NCI-H128 (cell line): ENCODE data around the gene UGT1A10.

Experiments used
- DNase-seq: peaks from one replicate; lab custom pipeline; 2025; ENCODE audit not compliant: unreplicated experiment; lab: John Stamatoyannopoulos, UW

UGT1A10 gene

DNA sequence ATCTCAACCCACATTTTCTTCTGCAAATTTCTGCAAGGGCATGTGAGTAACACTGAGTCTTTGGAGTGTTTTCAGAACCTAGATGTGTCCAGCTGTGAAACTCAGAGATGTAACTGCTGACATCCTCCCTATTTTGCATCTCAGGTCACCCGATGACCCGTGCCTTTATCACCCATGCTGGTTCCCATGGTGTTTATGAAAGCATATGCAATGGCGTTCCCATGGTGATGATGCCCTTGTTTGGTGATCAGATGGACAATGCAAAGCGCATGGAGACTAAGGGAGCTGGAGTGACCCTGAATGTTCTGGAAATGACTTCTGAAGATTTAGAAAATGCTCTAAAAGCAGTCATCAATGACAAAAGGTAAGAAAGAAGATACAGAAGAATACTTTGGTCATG, 131.8 kb downstream of the UGT1A10 start:
- DNase-seq, result no peak

DNA sequence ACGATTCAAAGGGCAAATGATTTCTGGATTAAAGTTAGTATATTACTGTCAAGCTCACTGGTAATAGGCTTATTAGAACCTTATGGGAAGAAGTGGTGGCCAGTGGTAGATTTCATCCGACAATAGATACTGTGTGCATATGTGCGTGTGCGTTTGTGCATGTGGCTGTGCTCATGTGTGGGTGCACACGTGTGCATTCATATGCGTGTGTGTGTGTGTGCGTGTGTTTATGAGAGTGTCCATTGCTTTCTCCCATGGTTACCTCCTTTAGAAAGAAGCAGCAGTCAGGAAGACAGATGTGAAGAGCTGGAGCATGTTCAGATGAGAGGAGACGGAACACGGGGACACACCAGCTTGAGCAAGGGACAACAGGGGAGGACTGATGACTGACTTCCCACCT, 133.0 kb downstream of the UGT1A10 start:
- no peak for DNase-seq

DNA sequence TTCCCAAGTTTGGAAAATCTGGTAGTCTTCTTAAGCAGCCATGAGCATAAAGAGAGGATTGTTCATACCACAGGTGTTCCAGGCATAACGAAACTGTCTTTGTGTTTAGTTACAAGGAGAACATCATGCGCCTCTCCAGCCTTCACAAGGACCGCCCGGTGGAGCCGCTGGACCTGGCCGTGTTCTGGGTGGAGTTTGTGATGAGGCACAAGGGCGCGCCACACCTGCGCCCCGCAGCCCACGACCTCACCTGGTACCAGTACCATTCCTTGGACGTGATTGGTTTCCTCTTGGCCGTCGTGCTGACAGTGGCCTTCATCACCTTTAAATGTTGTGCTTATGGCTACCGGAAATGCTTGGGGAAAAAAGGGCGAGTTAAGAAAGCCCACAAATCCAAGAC, 135.9 kb downstream of the UGT1A10 start:
- no peak for DNase-seq

DNA sequence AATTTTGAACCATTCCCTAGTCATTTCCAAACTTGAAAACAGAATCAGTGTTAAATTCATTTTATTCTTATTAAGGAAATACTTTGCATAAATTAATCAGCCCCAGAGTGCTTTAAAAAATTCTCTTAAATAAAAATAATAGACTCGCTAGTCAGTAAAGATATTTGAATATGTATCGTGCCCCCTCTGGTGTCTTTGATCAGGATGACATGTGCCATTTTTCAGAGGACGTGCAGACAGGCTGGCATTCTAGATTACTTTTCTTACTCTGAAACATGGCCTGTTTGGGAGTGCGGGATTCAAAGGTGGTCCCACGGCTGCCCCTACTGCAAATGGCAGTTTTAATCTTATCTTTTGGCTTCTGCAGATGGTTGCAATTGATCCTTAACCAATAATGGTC, 136.3 kb downstream of the UGT1A10 start:
- DNase-seq, result no peak

DNA sequence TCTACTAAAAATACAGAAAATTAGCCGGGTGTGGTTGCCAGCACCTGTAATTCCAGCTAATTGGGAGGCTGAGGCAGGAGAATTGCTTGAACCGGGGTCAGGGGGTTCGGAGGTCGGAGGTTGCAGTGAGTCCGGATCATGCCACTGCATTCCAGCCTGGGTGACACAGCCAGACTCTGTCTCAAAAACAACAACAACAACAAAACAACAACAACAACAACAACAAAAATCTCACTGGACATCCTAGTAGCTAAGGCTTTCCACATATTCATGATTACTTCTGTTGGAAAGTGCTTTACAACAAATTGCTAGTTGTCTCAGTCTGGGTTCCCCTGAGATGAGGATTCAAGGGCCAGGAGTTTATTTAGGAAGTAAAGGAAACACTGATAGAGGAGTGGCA, 137.6 kb downstream of the UGT1A10 start:
- DNase-seq, result no peak

DNA sequence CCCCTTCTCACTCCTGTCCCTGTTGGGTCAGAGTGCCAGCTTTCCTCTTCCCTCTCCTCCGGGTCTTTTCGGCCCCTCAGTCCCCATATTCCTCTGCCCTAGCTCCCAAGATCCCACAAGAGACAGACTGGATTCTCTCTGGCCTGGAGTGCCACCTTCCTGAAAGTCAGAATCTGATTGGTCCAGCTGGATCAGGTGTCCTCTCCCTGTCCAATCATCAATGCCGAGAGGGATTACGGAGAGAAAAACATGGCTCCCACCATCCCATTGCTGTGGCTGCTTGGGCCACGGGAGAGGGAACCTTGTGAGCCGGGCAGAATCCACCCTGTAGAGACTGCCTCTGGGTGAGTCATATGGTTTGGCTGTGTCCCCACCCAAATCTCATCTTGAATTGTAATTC, 139.2 kb downstream of the UGT1A10 start:
- no peak for DNase-seq

DNA sequence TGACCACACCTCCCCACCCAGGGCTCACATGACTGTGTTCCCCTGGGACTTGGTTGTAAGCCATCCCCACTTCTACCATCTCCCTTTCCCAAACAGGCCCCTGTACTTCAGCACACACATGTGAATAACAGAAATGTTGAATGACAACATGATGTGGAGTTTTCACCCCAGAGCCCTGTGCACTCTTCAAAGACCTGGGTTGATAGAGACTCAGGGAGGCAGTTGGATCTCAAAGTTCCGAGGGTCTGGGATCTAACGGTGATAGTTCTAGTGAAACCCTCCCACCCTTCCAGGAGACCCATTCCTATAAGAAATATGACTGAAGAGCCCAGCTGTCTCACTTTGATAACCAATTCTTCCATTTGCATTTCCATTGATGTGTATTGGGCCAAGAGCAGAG, 141.8 kb downstream of the UGT1A10 start, which contains the start of gene MROH2A:
MROH2A (plus strand) TSS at position 301 of the 400 bp plus-strand sequence. CDS start 1,029 bp downstream, outside the sequence.
- no peak for DNase-seq

DNA sequence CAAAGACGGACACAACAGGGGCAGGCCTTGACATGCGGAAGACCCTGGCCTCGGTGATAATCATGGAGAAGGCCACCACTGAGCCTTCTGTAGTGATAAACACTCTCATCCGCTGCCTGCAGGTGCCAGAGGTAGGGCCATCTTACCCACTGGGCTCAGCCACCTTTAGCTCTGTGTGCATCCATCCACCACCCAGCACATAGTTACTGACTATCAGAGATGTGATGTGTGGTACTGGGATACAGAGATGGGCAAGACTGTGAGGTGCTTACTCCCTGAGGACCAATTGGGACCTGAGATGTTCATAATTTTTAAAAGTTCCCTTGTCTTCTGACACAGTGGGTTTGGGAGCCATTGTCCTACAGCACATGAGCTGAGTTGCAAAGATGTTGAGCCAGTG, 143.5 kb downstream of the UGT1A10 start:
- DNase-seq, result no peak

DNA sequence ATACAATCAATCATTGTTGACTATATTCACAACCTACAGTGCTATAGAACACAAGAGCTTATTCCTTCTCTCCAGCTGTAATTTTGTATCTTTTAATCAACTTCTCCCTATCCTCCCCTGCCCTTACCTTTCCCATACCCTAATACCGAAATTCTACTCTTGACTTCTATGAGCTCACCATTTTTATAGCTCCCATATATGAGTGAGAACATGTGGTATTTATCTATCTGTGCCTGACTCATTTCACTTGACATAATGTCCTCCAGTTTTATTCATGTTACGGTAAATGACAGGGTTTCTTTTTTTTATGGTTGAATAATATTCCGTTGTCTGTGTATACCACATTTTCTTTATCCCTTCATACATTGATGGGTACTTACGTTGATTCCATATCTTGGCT, 144.5 kb downstream of the UGT1A10 start:
- DNase-seq, result no peak

DNA sequence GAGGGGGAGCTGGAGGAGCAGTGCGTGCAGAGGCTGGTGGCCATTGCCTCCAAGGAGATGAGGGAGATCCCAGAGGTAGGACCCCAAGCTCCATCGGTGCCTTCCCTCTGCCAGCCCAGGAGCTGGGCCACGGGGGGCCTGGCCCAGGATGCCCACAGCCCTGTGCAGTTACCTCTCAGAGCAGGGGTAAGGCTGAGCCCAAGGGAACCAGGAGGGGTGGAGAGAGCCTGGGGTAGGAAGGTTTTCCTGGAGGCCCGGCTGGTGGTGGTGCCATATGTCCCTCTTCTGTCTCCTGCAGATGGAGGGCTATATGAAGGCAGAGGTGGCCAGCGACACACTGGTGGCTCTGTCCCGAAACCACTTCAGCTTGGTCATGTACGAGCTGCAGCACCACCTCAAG, 153.3 kb downstream of the UGT1A10 start:
- no peak for DNase-seq

DNA sequence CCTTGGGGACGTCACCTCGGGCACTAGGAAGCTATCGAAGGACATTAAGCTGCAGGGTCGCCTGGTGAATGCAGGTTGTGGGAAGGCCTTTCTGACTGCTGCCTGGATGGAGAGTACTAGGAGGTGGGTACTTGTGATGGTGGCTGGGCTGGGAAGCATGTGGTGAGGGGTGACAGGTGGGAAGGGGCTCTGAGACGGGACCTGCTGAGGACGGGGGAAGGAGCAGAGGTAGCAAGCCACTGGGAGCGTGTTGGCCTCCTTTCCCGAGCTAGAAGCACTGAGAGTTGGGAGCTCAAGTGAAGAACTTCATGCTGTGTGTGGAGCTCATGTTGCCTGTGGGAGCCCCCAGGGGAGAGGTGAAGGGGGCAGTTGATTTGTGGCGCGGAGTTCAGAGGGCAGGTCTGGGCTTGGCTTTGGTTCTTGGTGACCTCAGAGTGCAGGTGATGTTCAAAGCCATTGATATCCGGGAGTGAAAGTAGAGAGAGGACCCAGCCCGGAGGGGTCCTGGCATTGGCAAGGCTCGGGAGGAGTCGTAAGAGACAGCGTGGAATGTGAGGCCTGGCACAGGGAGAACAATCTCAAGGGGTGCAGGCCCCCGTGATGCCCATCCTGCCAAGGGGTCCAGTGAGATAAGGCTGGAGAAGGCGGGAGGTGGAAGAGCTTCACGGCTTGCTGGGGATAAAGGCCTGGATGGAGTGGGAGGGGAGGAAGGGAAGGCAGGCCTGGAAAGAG, 155.1 kb downstream of the UGT1A10 start:
- no peak for DNase-seq

DNA sequence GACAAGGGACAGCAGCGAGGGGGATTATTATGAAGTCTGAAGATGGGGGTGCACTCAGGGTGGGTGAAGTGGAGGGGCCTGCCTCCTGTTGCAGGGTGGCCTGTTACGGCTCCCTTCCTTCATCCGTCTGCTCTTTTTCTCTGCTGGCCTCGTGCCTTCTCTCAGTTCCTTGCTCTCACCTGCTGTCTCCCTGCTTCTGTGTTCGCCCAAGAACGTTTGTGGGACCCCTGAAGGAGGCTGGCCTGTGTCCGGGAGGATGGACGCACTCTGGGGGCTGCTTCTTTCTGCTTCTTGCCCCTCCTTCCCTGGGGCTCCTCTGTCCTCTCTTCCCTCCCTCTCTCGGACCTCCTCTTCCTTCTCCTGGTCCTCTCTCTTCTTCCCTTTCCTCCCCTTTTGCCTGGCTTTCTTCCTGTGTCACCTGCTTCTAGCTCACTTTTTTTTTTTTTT, 155.7 kb downstream of the UGT1A10 start:
- DNase-seq, result no peak

DNA sequence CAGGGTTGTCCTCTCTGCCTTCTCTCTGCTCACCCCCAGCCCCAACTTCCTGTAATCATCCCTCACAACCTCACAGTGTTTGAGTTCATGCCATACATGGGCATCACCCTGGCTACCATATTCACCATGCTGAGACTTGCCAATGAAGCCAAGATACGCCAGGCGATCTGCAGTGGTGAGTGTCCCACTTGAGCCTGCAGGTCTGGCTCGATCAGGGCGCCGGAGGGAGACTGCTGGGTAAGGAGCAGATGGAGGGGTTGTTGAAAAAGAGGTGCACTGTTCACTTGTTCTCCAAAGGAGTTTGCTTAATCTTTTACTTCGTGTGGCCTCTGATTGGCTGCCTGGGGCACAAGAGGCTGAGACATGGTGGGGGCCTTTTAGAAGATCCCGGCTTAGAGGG, 156.5 kb downstream of the UGT1A10 start:
- no peak for DNase-seq

DNA sequence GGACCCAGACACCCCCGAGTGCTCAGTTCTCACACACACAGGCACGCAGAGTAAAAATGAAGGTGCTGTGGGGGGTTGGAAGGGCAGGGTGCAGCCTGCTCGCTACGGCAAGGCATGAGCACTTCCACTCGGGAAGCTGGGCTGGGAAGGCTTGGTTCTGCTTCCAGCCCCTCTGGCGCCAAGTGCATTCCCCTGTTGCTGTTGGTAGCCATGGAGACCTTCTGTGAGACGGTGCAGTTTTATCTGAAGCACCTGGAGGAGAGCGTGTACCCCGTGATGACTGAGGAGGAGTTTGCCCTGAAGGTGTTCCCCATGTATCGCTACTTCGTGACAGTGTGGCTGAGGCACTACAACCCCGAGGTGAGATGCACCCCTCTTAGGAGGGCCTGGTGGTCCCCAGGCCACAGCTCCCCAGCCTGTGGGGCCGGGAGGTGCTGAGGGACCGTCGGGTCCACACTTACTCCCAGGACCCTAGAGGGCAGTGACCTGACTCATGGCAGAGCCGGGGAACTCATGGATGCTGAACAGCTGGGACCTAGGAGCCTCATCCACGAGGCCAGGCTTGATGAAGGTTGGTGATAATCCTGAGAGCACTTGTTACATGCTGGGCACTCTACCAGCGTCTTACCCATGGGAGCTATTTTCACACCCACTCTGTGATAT, 157.3 kb downstream of the UGT1A10 start:
- no peak for DNase-seq

DNA sequence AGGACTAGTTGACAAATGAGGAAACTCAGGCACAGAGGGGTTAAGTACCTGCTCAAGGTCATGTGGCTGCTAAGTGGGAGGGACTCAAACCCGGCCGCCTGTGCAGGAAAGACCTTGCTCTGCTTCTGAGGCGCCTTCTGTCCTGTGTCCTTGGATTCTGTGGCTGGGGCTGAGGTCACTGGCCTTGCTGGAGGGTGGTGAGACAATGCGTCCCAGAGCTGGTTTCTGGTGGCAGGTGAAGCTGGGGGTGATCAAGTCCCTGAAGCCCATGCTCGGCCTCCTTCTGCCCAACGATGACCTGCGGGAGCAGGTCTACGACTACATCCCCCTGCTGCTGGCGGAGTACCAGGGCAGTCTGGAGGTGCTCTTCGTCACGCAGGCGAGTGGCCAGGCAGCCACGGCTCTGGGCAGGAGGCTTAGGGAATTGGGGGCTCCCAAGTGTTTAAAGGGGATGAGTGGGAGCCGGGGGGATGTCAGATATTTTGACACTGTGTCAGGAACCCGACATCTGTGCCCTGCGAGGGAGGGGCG, 157.9 kb downstream of the UGT1A10 start:
- DNase-seq, result no peak

DNA sequence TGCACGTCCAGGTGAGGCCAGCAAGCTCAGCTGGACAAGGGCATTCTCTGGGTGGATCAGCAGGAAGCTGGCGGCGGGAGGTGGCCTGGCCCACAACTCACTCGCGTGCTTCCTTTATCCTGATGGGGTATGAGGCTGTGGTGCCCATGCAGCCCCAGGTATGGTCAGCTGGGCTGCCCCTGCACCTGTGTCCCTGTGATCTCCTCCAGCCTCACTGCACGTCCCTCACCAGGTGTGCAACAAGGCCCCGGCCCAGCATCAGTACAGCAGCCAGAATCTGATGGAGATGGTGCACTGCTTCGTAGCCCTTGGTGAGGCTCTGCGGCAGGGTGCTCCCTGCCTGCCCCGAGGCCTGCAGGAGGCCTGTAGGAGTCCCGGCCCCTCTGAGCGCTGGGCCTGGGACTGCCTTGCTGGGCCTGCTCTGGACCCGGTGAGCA, 159.5 kb downstream of the UGT1A10 start:
- DNase-seq, result no peak

DNA sequence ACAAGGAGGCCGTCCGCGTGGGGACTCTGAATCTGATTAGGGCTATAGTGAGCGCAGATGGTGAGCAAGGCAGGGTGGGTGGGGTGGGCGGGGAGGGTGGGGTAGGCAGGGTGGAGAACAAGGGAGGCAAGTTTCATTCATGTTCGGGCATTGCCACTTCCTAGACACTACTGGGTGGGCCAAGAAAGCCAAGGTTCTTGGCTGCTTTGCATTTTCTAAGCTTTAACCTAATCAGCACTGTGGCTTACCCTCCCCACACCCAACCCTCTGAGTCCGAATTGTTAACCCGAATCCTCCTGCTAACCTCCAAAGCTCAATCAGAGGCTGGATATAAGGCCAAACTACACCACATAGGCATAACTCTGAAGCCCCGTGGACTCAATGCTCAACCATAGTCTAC, 160.0 kb downstream of the UGT1A10 start:
- no peak for DNase-seq

DNA sequence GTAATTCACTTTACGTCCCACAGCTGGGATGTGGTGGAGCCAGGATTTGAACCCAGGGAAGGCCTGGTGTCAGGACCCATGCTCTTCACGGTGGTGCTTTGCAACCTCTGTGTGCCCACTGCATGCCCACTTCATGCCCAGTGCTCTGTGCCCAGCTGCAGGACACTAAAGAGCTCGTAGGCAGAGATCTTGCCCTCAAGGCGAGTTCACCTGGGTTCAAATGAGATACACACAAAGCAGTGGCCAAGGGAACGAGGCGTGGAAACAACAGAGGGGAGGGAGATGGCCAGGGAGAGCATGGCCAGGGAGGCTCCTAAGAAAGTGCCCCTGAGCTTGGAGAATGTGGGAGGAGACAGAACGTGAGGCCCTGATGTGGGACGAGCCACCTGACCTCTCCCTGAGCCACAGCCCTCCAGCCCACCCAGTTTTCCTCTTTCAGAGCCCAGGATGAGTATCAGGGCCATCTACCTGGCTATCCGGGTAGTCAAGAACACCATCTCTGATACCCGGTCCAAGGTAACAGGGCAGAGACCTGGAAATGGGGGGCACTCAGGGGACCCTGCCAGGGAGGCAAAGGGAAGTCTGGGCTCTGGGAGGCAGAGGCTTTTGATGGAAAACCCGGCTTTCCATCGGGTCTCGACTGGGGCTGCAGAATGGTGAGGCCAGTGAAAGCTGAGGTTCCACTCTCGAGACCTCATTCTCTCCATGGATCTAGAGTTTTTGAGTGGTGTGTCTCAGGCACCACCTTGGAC, 162.3 kb downstream of the UGT1A10 start:
- no peak for DNase-seq

DNA sequence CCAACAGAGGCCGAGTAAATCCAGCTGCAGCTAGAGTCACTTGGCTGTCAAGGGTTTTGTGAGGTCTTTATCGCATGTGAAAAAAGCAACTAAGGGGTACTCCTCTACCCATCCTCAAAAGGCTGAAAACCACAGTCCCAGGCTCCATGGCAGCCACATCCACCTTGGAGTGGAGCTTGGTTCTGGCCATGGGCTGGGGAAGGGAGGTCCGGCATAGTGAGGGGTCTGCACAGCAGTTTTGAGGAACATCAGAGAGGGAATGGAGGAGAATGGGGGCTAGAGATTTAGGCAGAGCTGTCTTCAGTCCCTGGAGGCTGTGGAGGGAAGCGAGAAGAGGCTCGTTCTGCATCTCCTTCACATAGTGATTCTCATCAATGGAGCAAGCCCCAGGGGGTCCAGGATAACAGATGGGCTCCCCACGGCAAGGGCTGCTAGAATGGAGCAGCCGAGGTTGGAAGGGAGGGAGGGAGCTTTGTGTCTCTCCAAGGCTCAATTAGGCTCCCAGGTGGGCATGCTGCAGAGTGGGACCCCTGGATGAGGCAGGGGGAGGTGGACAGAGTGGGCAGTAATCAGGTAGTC, 162.9 kb downstream of the UGT1A10 start:
- DNase-seq, result no peak

DNA sequence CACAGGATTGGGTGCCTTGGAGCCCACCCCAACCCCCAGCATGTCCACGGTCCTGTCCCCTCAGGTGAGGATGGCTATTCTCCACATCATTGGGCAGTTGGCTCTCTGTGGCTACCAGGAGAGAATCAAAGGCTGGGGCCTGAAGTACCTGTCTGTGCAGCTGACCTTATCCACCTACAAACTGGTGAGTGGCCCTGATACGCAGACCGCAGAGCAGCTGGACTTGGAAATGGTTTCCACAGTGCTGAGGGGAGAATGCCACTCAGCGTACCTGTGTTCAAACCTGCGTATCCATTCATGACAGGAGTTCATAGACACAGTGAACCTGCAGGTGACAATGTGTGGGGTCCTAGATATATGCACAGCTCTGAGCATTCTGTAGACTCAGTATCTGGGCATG, 163.5 kb downstream of the UGT1A10 start:
- no peak for DNase-seq

DNA sequence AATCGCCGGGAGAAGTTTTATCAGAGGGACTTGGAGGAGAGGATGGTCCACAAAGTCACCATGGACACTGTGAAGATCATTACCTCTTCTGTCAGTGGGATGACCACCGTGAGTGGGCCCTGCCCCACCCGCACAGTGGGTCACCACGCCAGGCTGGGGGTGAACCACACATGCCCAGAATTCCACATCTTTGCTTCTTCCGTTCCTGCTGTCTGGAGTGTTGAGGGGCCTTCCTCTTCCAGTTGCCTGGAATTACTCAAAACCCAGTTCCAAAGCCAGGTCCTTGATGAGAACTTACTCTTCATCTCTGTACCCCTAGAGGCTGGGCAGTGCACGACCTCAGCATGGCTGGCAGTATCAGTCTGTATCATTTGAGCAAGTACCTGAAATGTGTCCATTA, 164.0 kb downstream of the UGT1A10 start:
- DNase-seq, result no peak
